ENCODE data around the gene CDH11. TPM values are rescaled to one million over a fixed set of nuclear protein-coding genes. Genes with fewer than 3 reads are reported as not detected.

CDH11 gene
- total and polyA plus RNA-seq, 7 experiments from 2014 or later, result not detected

- POLR2A ChIA-PET, result no interaction called here
- ATAC-seq, result no peak
Observed at GRCh38 chr16:65041667-65042066, 80.2 kb downstream of the CDH11 start.

GRCh38 chr16:65038100-65038499 lies 83.8 kb downstream of the CDH11 start:
- H3K4me1 ChIP-seq (ENCODE audit: control insufficient read depth in 2 of 2, insufficient read depth in 2 of 2, low read length in 2 of 2), result no peaks in the 10 kb centered on the region
- Mint-ChIP-seq H3K4me1 (no peaks in the 10 kb centered on the region), H3K27ac (no peak overlapping the region), H3K27me3 (peaks cover 0 to 3% (median 0%) of the 10 kb centered on the region in 5 donors), H3K9me3 (peaks cover 0 to 35% (median 10%) of the 10 kb centered on the region in 11 donors), H3K4me3 (no peak overlapping the region), H3K36me3 (no peaks in the 10 kb centered on the region)
- no peak for DNase-seq
- no peaks in the 10 kb centered on the region for H3K36me3 ChIP-seq (ENCODE audit: control insufficient read depth in 2 of 3, insufficient read depth in 3 of 3, low read length in 3 of 3)
- no peak for ATAC-seq
- H3K27me3 ChIP-seq (ENCODE audit: control insufficient read depth in 2 of 2, insufficient read depth in 2 of 2, low read length in 2 of 2), result no peaks in the 10 kb centered on the region
- H3K4me3 ChIP-seq (ENCODE audit: low read length), result no peak overlapping the region
- H3K27ac ChIP-seq (ENCODE audit: low read depth, low read length), result no peak overlapping the region
- ChIA-PET CTCF (no interaction called here), POLR2A (no interaction called here)
- H3K9me3 ChIP-seq (ENCODE audit: control insufficient read depth in 2 of 3, low read length in 3 of 3), result peaks cover 0 to 4% (median 4%) of the 10 kb centered on the region in 3 experiments
- intact Hi-C loops (cut with micrococcal nuclease), result no loop called here

More at GRCh38 chr16:65041667-65042066, 80.2 kb downstream of the CDH11 start:
- Mint-ChIP-seq H3K4me3 (no peak overlapping the region), H3K36me3 (no peaks in the 10 kb centered on the region), H3K9me3 (peaks cover 0 to 28% (median 11%) of the 10 kb centered on the region in 11 donors), H3K27me3 (peaks cover 0 to 5% (median 0%) of the 10 kb centered on the region in 5 donors), H3K27ac (no peak overlapping the region), H3K4me1 (no peaks in the 10 kb centered on the region)
- CTCF ChIA-PET, result no interaction called here
- Histone ChIP-seq H3K27me3 (ENCODE audit: control insufficient read depth in 2 of 2, insufficient read depth in 2 of 2, low read length in 2 of 2) (no peaks in the 10 kb centered on the region), H3K4me1 (ENCODE audit: control insufficient read depth in 2 of 2, insufficient read depth in 2 of 2, low read length in 2 of 2) (no peaks in the 10 kb centered on the region), H3K27ac (ENCODE audit: low read depth, low read length) (no peak overlapping the region), H3K9me3 (ENCODE audit: control insufficient read depth in 2 of 3, low read length in 3 of 3) (peaks cover 0 to 4% (median 4%) of the 10 kb centered on the region in 3 experiments), H3K4me3 (ENCODE audit: low read length) (no peak overlapping the region), H3K36me3 (ENCODE audit: control insufficient read depth in 2 of 3, insufficient read depth in 3 of 3, low read length in 3 of 3) (no peaks in the 10 kb centered on the region)
- no peak for DNase-seq
- intact Hi-C loops (cut with micrococcal nuclease), result no loop called here

- Histone ChIP-seq H3K4me3 (ENCODE audit: low read length) (no peak overlapping the region), H3K36me3 (ENCODE audit: control insufficient read depth in 2 of 3, insufficient read depth in 3 of 3, low read length in 3 of 3) (no peaks in the 10 kb centered on the region), H3K9me3 (ENCODE audit: control insufficient read depth in 2 of 3, low read length in 3 of 3) (peaks cover 0 to 4% (median 4%) of the 10 kb centered on the region in 3 experiments), H3K27me3 (ENCODE audit: control insufficient read depth in 2 of 2, insufficient read depth in 2 of 2, low read length in 2 of 2) (no peaks in the 10 kb centered on the region), H3K4me1 (ENCODE audit: control insufficient read depth in 2 of 2, insufficient read depth in 2 of 2, low read length in 2 of 2) (no peaks in the 10 kb centered on the region), H3K27ac (ENCODE audit: low read depth, low read length) (no peak overlapping the region)
- Mint-ChIP-seq H3K27ac (no peak overlapping the region), H3K4me3 (no peak overlapping the region), H3K4me1 (no peaks in the 10 kb centered on the region), H3K27me3 (no peaks in the 10 kb centered on the region), H3K9me3 (peaks cover 0 to 32% (median 9%) of the 10 kb centered on the region in 11 donors), H3K36me3 (no peaks in the 10 kb centered on the region)
- intact Hi-C loops (cut with micrococcal nuclease), result no loop called here
- ChIA-PET POLR2A (no interaction called here), CTCF (no interaction called here)
- ATAC-seq, result no peak
- DNase-seq, result no peak
Observed at GRCh38 chr16:65037556-65037955, 84.3 kb downstream of the CDH11 start.

- Histone ChIP-seq H3K9me3 (ENCODE audit: control insufficient read depth in 2 of 3, low read length in 3 of 3) (peaks cover 0 to 4% (median 4%) of the 10 kb centered on the region in 3 experiments), H3K4me3 (ENCODE audit: low read length) (no peak overlapping the region), H3K27ac (ENCODE audit: low read depth, low read length) (no peak overlapping the region), H3K4me1 (ENCODE audit: control insufficient read depth in 2 of 2, insufficient read depth in 2 of 2, low read length in 2 of 2) (no peaks in the 10 kb centered on the region), H3K36me3 (ENCODE audit: control insufficient read depth in 2 of 3, insufficient read depth in 3 of 3, low read length in 3 of 3) (no peaks in the 10 kb centered on the region), H3K27me3 (ENCODE audit: control insufficient read depth in 2 of 2, insufficient read depth in 2 of 2, low read length in 2 of 2) (no peaks in the 10 kb centered on the region)
- DNase-seq (no peak), ATAC-seq (no peak)
- ChIA-PET CTCF (no interaction called here), POLR2A (no interaction called here)
- Mint-ChIP-seq H3K36me3 (no peaks in the 10 kb centered on the region), H3K27ac (no peak overlapping the region), H3K4me3 (no peak overlapping the region), H3K9me3 (peaks cover 0 to 26% (median 3%) of the 10 kb centered on the region in 11 donors), H3K27me3 (no peaks in the 10 kb centered on the region), H3K4me1 (no peaks in the 10 kb centered on the region)
- intact Hi-C loops (cut with micrococcal nuclease), result no loop called here
Observed at GRCh38 chr16:65034915-65035314, 86.9 kb downstream of the CDH11 start.

- CTCF ChIA-PET, result no interaction called here
- Mint-ChIP-seq H3K36me3 (no peaks in the 10 kb centered on the region), H3K4me3 (no peak overlapping the region), H3K27me3 (no peaks in the 10 kb centered on the region), H3K9me3 (peaks cover 0 to 18% (median 4%) of the 10 kb centered on the region in 11 donors), H3K27ac (no peak overlapping the region), H3K4me1 (no peaks in the 10 kb centered on the region)
- Histone ChIP-seq H3K27ac (ENCODE audit: low read depth, low read length) (no peak overlapping the region), H3K9me3 (ENCODE audit: control insufficient read depth in 2 of 3, low read length in 3 of 3) (peaks cover 0 to 4% (median 0%) of the 10 kb centered on the region in 3 experiments), H3K4me1 (ENCODE audit: control insufficient read depth in 2 of 2, insufficient read depth in 2 of 2, low read length in 2 of 2) (no peaks in the 10 kb centered on the region), H3K36me3 (ENCODE audit: control insufficient read depth in 2 of 3, insufficient read depth in 3 of 3, low read length in 3 of 3) (no peaks in the 10 kb centered on the region), H3K4me3 (ENCODE audit: low read length) (no peak overlapping the region), H3K27me3 (ENCODE audit: control insufficient read depth in 2 of 2, insufficient read depth in 2 of 2, low read length in 2 of 2) (no peaks in the 10 kb centered on the region)
- POLR2A ChIA-PET, result no interaction called here
- intact Hi-C loops (cut with micrococcal nuclease), result no loop called here
- DNase-seq (no peak), ATAC-seq (no peak)
Observed at GRCh38 chr16:65032387-65032786, 89.5 kb downstream of the CDH11 start.

GRCh38 chr16:65024767-65025178 lies 97.1 kb downstream of the CDH11 start:
- H3K4me1 Mint-ChIP-seq, result peaks cover 0 to 2% (median 0%) of the 10 kb centered on the region in 7 donors
- ChIA-PET CTCF (no interaction called here), POLR2A (no interaction called here)
- H3K27ac ChIP-seq (ENCODE audit: low read depth, low read length), result no peak overlapping the region
- intact Hi-C loops (cut with micrococcal nuclease), result no loop called here
- H3K27ac Mint-ChIP-seq, result no peak overlapping the region
- H3K9me3 Mint-ChIP-seq, result peaks cover 1 to 16% (median 6%) of the 10 kb centered on the region in 11 donors
- no peak overlapping the region for H3K4me3 Mint-ChIP-seq
- no peaks in the 10 kb centered on the region for H3K36me3 ChIP-seq (ENCODE audit: control insufficient read depth in 2 of 3, insufficient read depth in 3 of 3, low read length in 3 of 3)
- no peaks in the 10 kb centered on the region for H3K4me1 ChIP-seq (ENCODE audit: control insufficient read depth in 2 of 2, insufficient read depth in 2 of 2, low read length in 2 of 2)
- peaks cover 0 to 4% (median 0%) of the 10 kb centered on the region in 3 experiments for H3K9me3 ChIP-seq (ENCODE audit: control insufficient read depth in 2 of 3, low read length in 3 of 3)
- H3K36me3 Mint-ChIP-seq, result no peaks in the 10 kb centered on the region
- no peaks in the 10 kb centered on the region for H3K27me3 ChIP-seq (ENCODE audit: control insufficient read depth in 2 of 2, insufficient read depth in 2 of 2, low read length in 2 of 2)
- no peak overlapping the region for H3K4me3 ChIP-seq (ENCODE audit: low read length)
- ATAC-seq, result no peak
- H3K27me3 Mint-ChIP-seq, result no peaks in the 10 kb centered on the region
- no peak for DNase-seq

- no peaks in the 10 kb centered on the region for H3K4me1 ChIP-seq (ENCODE audit: control insufficient read depth in 2 of 2, insufficient read depth in 2 of 2, low read length in 2 of 2)
- CTCF ChIA-PET, result no interaction called here
- no peak overlapping the region for H3K4me3 Mint-ChIP-seq
- POLR2A ChIA-PET, result no interaction called here
- peaks cover 1 to 18% (median 6%) of the 10 kb centered on the region in 11 donors for H3K9me3 Mint-ChIP-seq
- H3K36me3 ChIP-seq (ENCODE audit: control insufficient read depth in 2 of 3, insufficient read depth in 3 of 3, low read length in 3 of 3), result no peaks in the 10 kb centered on the region
- no peaks in the 10 kb centered on the region for H3K36me3 Mint-ChIP-seq
- H3K27me3 Mint-ChIP-seq, result no peaks in the 10 kb centered on the region
- H3K27me3 ChIP-seq (ENCODE audit: control insufficient read depth in 2 of 2, insufficient read depth in 2 of 2, low read length in 2 of 2), result no peaks in the 10 kb centered on the region
- ATAC-seq (no peak), DNase-seq (no peak)
- peaks cover 0 to 4% (median 0%) of the 10 kb centered on the region in 3 experiments for H3K9me3 ChIP-seq (ENCODE audit: control insufficient read depth in 2 of 3, low read length in 3 of 3)
- intact Hi-C loops (cut with micrococcal nuclease), result no loop called here
- no peak overlapping the region for H3K4me3 ChIP-seq (ENCODE audit: low read length)
- no peak overlapping the region for H3K27ac ChIP-seq (ENCODE audit: low read depth, low read length)
- no peak overlapping the region for H3K27ac Mint-ChIP-seq
- peaks cover 0 to 2% (median 0%) of the 10 kb centered on the region in 7 donors for H3K4me1 Mint-ChIP-seq
Observed at GRCh38 chr16:65023802-65024201, 98.1 kb downstream of the CDH11 start.
